Right lobe of liver (tissue), 4 donors: ENCODE measurements around the gene CNTNAP4.

Source experiments
- POLR2A ChIP-seq: fragments of 450-650 bp; IDR thresholded peaks from one replicate; pipeline ENCODE4 v1.6.1; 2017; ENCODE audit warnings: antibody characterized with exemption, mild to moderate bottlenecking
- TF ChIP-seq, protein P1 (sequence below), 4 donors: fragments of 200-600 bp in 3 of 4; fragments of 450-650 bp in 1 of 4; IDR thresholded peaks; one replicate each; pipeline versions ENCODE4 v1.5.1 to v1.8.0; 2016 to 2022; ENCODE audit warnings: antibody characterized with exemption in 4 of 4, mild to moderate bottlenecking in 2 of 4
- donor health status: DM: no; HTN: no; CAD: no.
- donor health status: DM: no; HTN: no; CAD: no.
- donor health status: DM: no; HTN: yes; CAD: no.

GRCh38 chr16:76276745-76277438, at the start of gene CNTNAP4:
- TF ChIP-seq, protein P1, sequence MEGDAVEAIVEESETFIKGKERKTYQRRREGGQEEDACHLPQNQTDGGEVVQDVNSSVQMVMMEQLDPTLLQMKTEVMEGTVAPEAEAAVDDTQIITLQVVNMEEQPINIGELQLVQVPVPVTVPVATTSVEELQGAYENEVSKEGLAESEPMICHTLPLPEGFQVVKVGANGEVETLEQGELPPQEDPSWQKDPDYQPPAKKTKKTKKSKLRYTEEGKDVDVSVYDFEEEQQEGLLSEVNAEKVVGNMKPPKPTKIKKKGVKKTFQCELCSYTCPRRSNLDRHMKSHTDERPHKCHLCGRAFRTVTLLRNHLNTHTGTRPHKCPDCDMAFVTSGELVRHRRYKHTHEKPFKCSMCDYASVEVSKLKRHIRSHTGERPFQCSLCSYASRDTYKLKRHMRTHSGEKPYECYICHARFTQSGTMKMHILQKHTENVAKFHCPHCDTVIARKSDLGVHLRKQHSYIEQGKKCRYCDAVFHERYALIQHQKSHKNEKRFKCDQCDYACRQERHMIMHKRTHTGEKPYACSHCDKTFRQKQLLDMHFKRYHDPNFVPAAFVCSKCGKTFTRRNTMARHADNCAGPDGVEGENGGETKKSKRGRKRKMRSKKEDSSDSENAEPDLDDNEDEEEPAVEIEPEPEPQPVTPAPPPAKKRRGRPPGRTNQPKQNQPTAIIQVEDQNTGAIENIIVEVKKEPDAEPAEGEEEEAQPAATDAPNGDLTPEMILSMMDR (IDR thresholded peaks at IDR 0.05) = no peak
- no peak for TF ChIP-seq POLR2A
